ENCODE results near the gene TUBA1C.
"Not testable (repeated sequence)": the region's sequence is repeated elsewhere in the genome, so short reads cannot be mapped to it uniquely, and the experiment has no call there.

Gene TUBA1C

DNA sequence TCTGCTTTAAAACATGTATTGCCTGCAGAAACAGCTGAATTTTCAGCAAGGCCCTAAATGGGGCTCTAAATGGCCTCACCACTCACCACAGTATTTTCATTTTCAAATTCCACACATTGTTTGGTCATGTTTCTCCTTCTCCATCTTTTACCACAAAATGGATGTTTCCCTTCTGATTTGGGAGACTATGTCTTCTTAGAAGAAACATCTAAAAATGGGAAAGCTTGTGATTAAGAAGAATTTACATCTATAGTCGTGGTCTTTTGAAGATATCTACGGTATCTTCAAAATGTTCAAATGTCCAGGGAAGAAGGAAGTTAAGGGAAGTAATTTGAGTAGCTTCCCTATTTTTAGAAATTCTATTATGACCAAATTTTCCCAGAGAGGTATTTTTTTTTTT, 20.7 kb upstream of the TUBA1C start:
- TF ChIP-seq EZH2 (optimal IDR thresholded peaks at IDR 0.05; ENCODE audit: low read depth, low read length) (no peak), EZH2phosphoT487 (IDR thresholded peaks at IDR 0.05; ENCODE audit: low read length) (no peak)
- TF ChIP-seq, protein P1, sequence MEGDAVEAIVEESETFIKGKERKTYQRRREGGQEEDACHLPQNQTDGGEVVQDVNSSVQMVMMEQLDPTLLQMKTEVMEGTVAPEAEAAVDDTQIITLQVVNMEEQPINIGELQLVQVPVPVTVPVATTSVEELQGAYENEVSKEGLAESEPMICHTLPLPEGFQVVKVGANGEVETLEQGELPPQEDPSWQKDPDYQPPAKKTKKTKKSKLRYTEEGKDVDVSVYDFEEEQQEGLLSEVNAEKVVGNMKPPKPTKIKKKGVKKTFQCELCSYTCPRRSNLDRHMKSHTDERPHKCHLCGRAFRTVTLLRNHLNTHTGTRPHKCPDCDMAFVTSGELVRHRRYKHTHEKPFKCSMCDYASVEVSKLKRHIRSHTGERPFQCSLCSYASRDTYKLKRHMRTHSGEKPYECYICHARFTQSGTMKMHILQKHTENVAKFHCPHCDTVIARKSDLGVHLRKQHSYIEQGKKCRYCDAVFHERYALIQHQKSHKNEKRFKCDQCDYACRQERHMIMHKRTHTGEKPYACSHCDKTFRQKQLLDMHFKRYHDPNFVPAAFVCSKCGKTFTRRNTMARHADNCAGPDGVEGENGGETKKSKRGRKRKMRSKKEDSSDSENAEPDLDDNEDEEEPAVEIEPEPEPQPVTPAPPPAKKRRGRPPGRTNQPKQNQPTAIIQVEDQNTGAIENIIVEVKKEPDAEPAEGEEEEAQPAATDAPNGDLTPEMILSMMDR (IDR thresholded peaks at IDR 0.05; ENCODE audit: low read length) = no peak

DNA sequence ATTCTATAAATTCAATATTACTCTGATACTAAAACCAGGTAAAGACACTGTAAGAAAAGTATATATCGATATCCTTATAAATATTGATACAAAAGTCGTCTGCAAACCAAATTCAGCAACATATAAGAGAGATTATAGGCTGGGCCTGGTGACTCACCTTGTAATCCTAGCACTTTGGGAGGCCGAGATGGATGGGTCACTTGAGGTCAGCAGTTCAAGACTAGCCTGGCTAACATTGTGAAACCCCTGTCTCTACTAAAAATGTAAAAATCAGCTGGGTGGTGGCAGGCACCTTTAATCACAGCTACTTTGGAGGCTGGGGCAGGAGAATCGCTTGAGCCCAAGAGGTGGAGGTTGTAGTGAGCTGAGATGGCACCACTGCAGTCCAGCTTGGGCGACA, 13.5 kb upstream of the TUBA1C start:
- H3K9me3 ChIP-seq (replicated peaks; ENCODE audit: insufficient read depth, low read length) = no peaks in the 10 kb centered on the region
- H3K4me1 ChIP-seq (ENCODE audit: low read length) = no peaks in the 10 kb centered on the region
- no peak overlapping the region for H3K4me3 ChIP-seq (ENCODE audit: low read length)
- TF ChIP-seq, protein P1 (IDR thresholded peaks at IDR 0.05; ENCODE audit: low read length) = no peak
- TF ChIP-seq EZH2 (optimal IDR thresholded peaks at IDR 0.05; ENCODE audit: low read depth, low read length) (no peak), EZH2phosphoT487 (IDR thresholded peaks at IDR 0.05; ENCODE audit: low read length) (no peak)
- H4K20me1 ChIP-seq (ENCODE audit: insufficient read depth, low read length) = no peaks in the 10 kb centered on the region
- no peaks in the 10 kb centered on the region for H3K27me3 ChIP-seq (replicated peaks; ENCODE audit: insufficient read depth, low read length)
- H3K79me2 ChIP-seq (ENCODE audit: low read length) = no peaks in the 10 kb centered on the region
- no peak overlapping the region for H3K27ac ChIP-seq (ENCODE audit: low read length)
- no peak overlapping the region for H2AFZ ChIP-seq (ENCODE audit: low read length)
- no peak overlapping the region for H3K4me2 ChIP-seq (ENCODE audit: low read depth, low read length)
- no peaks in the 10 kb centered on the region for H3K9me2 ChIP-seq (replicated peaks; ENCODE audit: insufficient read depth, low read length)
- DNase-seq = no peak
- no peaks in the 10 kb centered on the region for H3F3A ChIP-seq (ENCODE audit: insufficient read depth, low read length)
- no peak overlapping the region for H3K9ac ChIP-seq (ENCODE audit: low read length)
- no peaks in the 10 kb centered on the region for H3K36me3 ChIP-seq (replicated peaks; ENCODE audit: insufficient read depth, low read length)

More for the DNA sequence above, 20.7 kb upstream of the TUBA1C start:
- Histone ChIP-seq H3K27ac (ENCODE audit: low read length) (no peak overlapping the region), H3K4me1 (ENCODE audit: low read length) (0 out of 2 replicates have a peak, but pooled peaks cover 8% of the 10 kb centered on the region), H3K9me3 (replicated peaks; ENCODE audit: insufficient read depth, low read length) (no peaks in the 10 kb centered on the region), H3K9me2 (replicated peaks; ENCODE audit: insufficient read depth, low read length) (no peaks in the 10 kb centered on the region), H3F3A (ENCODE audit: insufficient read depth, low read length) (no peaks in the 10 kb centered on the region), H3K36me3 (replicated peaks; ENCODE audit: insufficient read depth, low read length) (no peaks in the 10 kb centered on the region), H3K27me3 (replicated peaks; ENCODE audit: insufficient read depth, low read length) (no peaks in the 10 kb centered on the region), H2AFZ (ENCODE audit: low read length) (no peak overlapping the region), H3K4me2 (ENCODE audit: low read depth, low read length) (no peak overlapping the region), H4K20me1 (ENCODE audit: insufficient read depth, low read length) (no peaks in the 10 kb centered on the region), H3K9ac (ENCODE audit: low read length) (no peak overlapping the region), H3K79me2 (ENCODE audit: low read length) (no peaks in the 10 kb centered on the region), H3K4me3 (ENCODE audit: low read length) (no peak overlapping the region)
- no peak for DNase-seq

DNA sequence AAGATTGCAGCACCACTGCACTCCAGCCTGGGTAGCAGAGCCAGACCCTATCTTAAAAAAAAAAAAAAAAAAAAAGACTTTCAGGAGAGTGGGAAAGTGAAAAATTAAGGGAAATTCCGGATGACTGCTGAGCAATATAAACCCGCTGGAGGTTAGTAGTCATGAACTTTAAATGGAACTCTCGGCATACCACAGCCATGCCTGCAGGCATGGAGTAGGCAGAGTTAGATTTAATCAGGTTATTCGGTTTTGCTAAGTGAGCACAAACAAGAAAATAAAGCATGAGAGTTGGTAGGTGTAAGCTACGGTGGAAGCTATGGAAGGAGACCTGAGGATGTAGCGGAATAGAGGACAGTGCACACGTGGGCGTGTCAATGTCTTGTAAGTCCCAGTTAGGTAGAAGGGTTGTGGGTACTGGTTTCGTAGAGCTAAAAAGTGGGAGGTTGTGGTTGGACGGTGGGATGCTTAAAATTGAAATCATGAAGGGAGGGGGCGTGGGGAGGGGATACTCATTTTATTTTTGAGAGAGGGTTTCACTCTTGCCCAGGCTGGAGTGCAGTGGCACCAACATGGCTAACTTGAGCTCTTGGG, 11.8 kb upstream of the TUBA1C start:
- H3K4me1 ChIP-seq (ENCODE audit: low read length) = no peaks in the 10 kb centered on the region

DNA sequence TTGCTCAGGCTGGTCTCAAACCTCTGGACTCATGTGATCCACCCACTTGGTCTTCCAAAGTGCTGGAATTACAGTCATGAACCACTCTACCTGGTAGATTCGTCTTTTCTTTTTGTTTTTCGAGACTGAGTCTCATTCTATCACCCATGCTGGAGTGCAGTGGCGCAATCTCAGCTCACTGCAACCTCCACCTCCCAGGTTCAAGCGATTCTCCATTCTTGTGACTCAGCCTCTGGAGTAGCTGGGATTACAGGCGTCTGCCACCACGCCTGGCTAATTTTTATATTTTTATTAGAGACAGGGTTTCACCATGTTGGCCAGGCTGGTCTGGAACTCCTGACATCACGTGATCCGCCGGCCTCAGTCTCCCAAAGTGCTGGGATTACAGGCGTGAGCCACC, 9.4 kb upstream of the TUBA1C start:
- H3K4me2 ChIP-seq (ENCODE audit: low read depth, low read length); H3K36me3 ChIP-seq (replicated peaks; ENCODE audit: insufficient read depth, low read length); H3F3A ChIP-seq (ENCODE audit: insufficient read depth, low read length); H3K9me2 ChIP-seq (replicated peaks; ENCODE audit: insufficient read depth, low read length); H2AFZ ChIP-seq (ENCODE audit: low read length); DNase-seq; H3K79me2 ChIP-seq (ENCODE audit: low read length); H3K9ac ChIP-seq (ENCODE audit: low read length); H3K4me3 ChIP-seq (ENCODE audit: low read length); H4K20me1 ChIP-seq (ENCODE audit: insufficient read depth, low read length); H3K9me3 ChIP-seq (replicated peaks; ENCODE audit: insufficient read depth, low read length); H3K27me3 ChIP-seq (replicated peaks; ENCODE audit: insufficient read depth, low read length); H3K4me1 ChIP-seq (ENCODE audit: low read length); H3K27ac ChIP-seq (ENCODE audit: low read length): not testable (repeated sequence)

More for the DNA sequence above, 11.8 kb upstream of the TUBA1C start:
- H3K4me3 ChIP-seq (ENCODE audit: low read length) = no peak overlapping the region
- no peaks in the 10 kb centered on the region for H3K9me3 ChIP-seq (replicated peaks; ENCODE audit: insufficient read depth, low read length)
- no peaks in the 10 kb centered on the region for H3K27me3 ChIP-seq (replicated peaks; ENCODE audit: insufficient read depth, low read length)
- no peak for DNase-seq
- no peak overlapping the region for H3K9ac ChIP-seq (ENCODE audit: low read length)
- H3K36me3 ChIP-seq (replicated peaks; ENCODE audit: insufficient read depth, low read length) = no peaks in the 10 kb centered on the region
- H3F3A ChIP-seq (ENCODE audit: insufficient read depth, low read length) = no peaks in the 10 kb centered on the region
- TF ChIP-seq, protein P1 (IDR thresholded peaks at IDR 0.05; ENCODE audit: low read length) = no peak
- TF ChIP-seq EZH2 (optimal IDR thresholded peaks at IDR 0.05; ENCODE audit: low read depth, low read length) (no peak), EZH2phosphoT487 (IDR thresholded peaks at IDR 0.05; ENCODE audit: low read length) (no peak)
- no peaks in the 10 kb centered on the region for H4K20me1 ChIP-seq (ENCODE audit: insufficient read depth, low read length)
- no peaks in the 10 kb centered on the region for H3K9me2 ChIP-seq (replicated peaks; ENCODE audit: insufficient read depth, low read length)
- no peak overlapping the region for H2AFZ ChIP-seq (ENCODE audit: low read length)
- H3K27ac ChIP-seq (ENCODE audit: low read length) = no peak overlapping the region
- H3K79me2 ChIP-seq (ENCODE audit: low read length) = no peaks in the 10 kb centered on the region
- H3K4me2 ChIP-seq (ENCODE audit: low read depth, low read length) = no peak overlapping the region
